Tongue (tissue), 1 donor: ENCODE measurements around the gene PSMC6. TPM values are rescaled to one million over a fixed set of nuclear protein-coding genes. Genes with fewer than 3 reads are reported as not detected.

ENCODE experiments used
- total RNA-seq: library from RNA; depleted of rRNA; stranded (reverse); fragments of >200 nt; gene quantifications from one replicate; pipeline ENCODE4 v1.2.3, GENCODE V29; 2014

The PSMC6 gene
- total RNA-seq, 1 donor from 2014 or later = 107 TPM

Other genes starting within 250 kb of the PSMC6 start
- 12.5 TPM for gene TXNDC16, start 154.7 kb upstream of the PSMC6 start, total RNA-seq
- 5.0 TPM for gene GPR137C, start 154.4 kb upstream of the PSMC6 start, total RNA-seq
- 47.9 TPM for gene ERO1A, start 11.6 kb upstream of the PSMC6 start, total RNA-seq
- gene STYX, start 23.0 kb downstream of the PSMC6 start, total RNA-seq = 28.2 TPM
- 12.1 TPM for gene GNPNAT1, start 84.4 kb downstream of the PSMC6 start, total RNA-seq
- 124 TPM for gene FERMT2, start 243.8 kb downstream of the PSMC6 start, total RNA-seq